Left ventricle myocardium inferior (tissue), 1 donor: ENCODE results near the gene NHS. TPM values are rescaled to one million over a fixed set of nuclear protein-coding genes. Genes with fewer than 3 reads are reported as not detected.

Experiments used
- DNase-seq: peaks from one replicate; pipeline ENCODE4 v3.0.0-alpha.2; 2020
- H3K27ac ChIP-seq: fragments of 200-600 bp; replicated peaks from 2 replicates; pipeline ENCODE4 v1.8.0; 2021
- H3K27me3 ChIP-seq: fragments of 200-600 bp; 2 replicates; pipeline ENCODE4 v1.8.0; 2021; ENCODE audit warnings: low read depth
- H3K36me3 ChIP-seq: fragments of 200-600 bp; 2 replicates; pipeline ENCODE4 v1.8.0; 2021
- H3K4me1 ChIP-seq: fragments of 200-600 bp; 2 replicates; pipeline ENCODE4 v1.8.0; 2021
- H3K4me3 ChIP-seq: fragments of 200-600 bp; 2 replicates; pipeline ENCODE4 v1.8.0; 2021; ENCODE audit warnings: mild to moderate bottlenecking, moderate library complexity
- H3K9me3 ChIP-seq: fragments of 200-600 bp; replicated peaks from 2 replicates; pipeline ENCODE4 v1.8.0; 2021
- CTCF ChIP-seq: fragments of 200-600 bp; IDR thresholded peaks from 2 replicates; pipeline ENCODE4 v1.8.0; 2021; ENCODE audit warnings: antibody characterized with exemption, mild to moderate bottlenecking, borderline replicate concordance
- intact Hi-C: fragments of 100-400 bp; cut with micrococcal nuclease; formaldehyde crosslinking; loops from one replicate; pipeline ENCODE4 v1.11.0; 2022
- total RNA-seq: library from RNA; stranded (reverse); fragmentation: NEBNext Ultra II Directional; extraction: Animal tissue kit (Norgen Biotek cat#: 25700); gene quantifications from one replicate; pipeline ENCODE4 v1.2.1, GENCODE V29; 2021
- donor health status: DM: no; HTN: yes; CAD: no; lungs with severe emphysema.

NHS gene
- total RNA-seq, 1 donor from 2014 or later: 1.0 TPM

- H3K4me3 ChIP-seq: no peak overlapping the region
- H3K27me3 ChIP-seq: no peaks in the 10 kb centered on the region
- H3K27ac ChIP-seq: peak overlapping the region; percentile 57
- H3K36me3 ChIP-seq: no peaks in the 10 kb centered on the region
- TF ChIP-seq CTCF: no peak
- no peaks in the 10 kb centered on the region for H3K9me3 ChIP-seq
- H3K4me1 ChIP-seq: peaks cover 9% of the 10 kb centered on the region
- DNase-seq: no peak
- intact Hi-C loops: no loop called here
These were observed 28.2 kb downstream of the NHS start for GRCh38 chrX:17403189-17403691.

- Histone ChIP-seq H3K9me3 (no peaks in the 10 kb centered on the region), H3K4me3 (no peak overlapping the region), H3K4me1 (peaks cover 9% of the 10 kb centered on the region), H3K27me3 (no peaks in the 10 kb centered on the region), H3K27ac (peak overlapping the region; percentile 57), H3K36me3 (no peaks in the 10 kb centered on the region)
- intact Hi-C loops: no loop called here
- no peak for DNase-seq
- TF ChIP-seq CTCF: no peak
These were observed 29.0 kb downstream of the NHS start for GRCh38 chrX:17403972-17404371.

GRCh38 chrX:17405225-17405969 is 30.4 kb downstream of the NHS start:
- no peak overlapping the region for H3K4me3 ChIP-seq
- TF ChIP-seq CTCF: no peak
- DNase-seq: no peak
- H3K4me1 ChIP-seq: peaks cover 9% of the 10 kb centered on the region
- no peaks in the 10 kb centered on the region for H3K36me3 ChIP-seq
- H3K9me3 ChIP-seq: no peaks in the 10 kb centered on the region
- intact Hi-C loops: no loop called here
- H3K27ac ChIP-seq: no peak overlapping the region
- H3K27me3 ChIP-seq: no peaks in the 10 kb centered on the region

DNA sequence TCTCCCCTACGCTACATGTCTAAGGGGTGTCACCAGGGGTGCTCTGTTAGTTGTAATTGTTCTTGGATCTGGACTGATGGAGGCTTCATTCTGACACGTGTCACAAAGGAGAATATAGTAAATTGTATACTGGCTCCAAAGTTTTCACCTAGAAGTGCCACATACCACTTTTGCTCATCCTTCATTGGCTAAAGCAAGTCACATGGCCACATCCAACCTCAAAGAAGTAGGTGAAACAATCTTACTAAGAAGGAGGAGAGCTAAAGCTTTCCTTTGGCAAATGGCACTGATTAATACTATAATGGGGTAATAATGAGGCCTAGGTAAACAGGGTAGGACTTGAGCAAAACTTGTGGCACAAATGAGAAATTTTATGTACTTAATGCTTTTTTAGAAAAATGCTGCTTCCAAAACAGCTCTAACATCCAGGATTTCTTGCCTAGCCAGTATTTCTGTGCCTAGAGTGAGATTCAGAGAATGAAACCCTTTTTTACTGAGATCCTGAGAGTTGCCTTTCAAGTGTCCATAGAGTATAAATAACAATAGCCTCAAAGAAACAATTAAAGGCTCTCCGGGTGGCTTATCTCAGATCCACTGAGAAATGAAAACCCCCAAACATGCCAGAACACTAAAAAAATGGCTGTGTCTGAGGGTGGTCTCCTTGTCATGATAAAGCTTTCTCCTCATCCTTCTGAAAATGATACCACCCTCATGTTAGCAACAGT is 34.7 kb downstream of the NHS start:
- Histone ChIP-seq H3K9me3 (no peaks in the 10 kb centered on the region), H3K27me3 (no peaks in the 10 kb centered on the region), H3K4me1 (no peaks in the 10 kb centered on the region), H3K4me3 (no peak overlapping the region), H3K36me3 (no peaks in the 10 kb centered on the region), H3K27ac (no peak overlapping the region)
- intact Hi-C loops: no loop called here
- no peak for DNase-seq
- TF ChIP-seq CTCF: no peak

DNA sequence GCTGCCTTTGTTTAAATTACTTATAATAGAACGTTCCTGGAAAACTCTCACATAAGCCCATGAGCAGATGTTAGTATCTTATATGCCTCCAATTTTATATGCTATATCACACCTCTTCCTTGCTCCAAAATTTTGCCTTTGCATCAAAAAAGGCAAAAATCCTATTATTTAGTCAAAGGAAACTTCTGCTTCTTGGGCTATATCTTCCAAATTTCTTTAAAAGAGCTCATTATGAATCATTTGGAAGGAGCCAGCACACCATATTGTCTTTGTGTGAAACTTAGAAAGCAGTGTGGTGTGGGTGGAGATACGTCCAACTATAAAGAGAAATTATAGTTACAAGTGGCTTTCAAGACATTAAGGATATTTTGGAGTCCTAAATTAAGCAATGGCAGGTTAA is 35.7 kb downstream of the NHS start:
- Histone ChIP-seq H3K4me1 (no peaks in the 10 kb centered on the region), H3K4me3 (no peak overlapping the region), H3K36me3 (no peaks in the 10 kb centered on the region), H3K9me3 (no peaks in the 10 kb centered on the region), H3K27me3 (no peaks in the 10 kb centered on the region), H3K27ac (no peak overlapping the region)
- no peak for TF ChIP-seq CTCF
- no peak for DNase-seq
- intact Hi-C loops: no loop called here
